Upper lobe of right lung (tissue), 1 donor: ENCODE data around the gene GTPBP3. TPM values are rescaled to one million over a fixed set of nuclear protein-coding genes. Genes with fewer than 3 reads are reported as not detected.
A peak's percentile ranks its signal among the peaks of the same experiment; 100 is the strongest.

ENCODE experiments used
- ATAC-seq: fragments of 200-7000 bp; cut with Tn5 transposase; one replicate; pipeline ENCODE4 v1.9.1; 2020; ENCODE audit warnings: mild to moderate bottlenecking, moderate library complexity
- DNase-seq: peaks from one replicate; pipeline ENCODE4 v3.0.0-alpha.2; 2020
- H3K27ac ChIP-seq: fragments of 200-600 bp; one replicate; pipeline ENCODE4 v1.8.0; 2022
- H3K27me3 ChIP-seq: fragments of 200-600 bp; one replicate; pipeline ENCODE4 v1.8.0; 2022; ENCODE audit warnings: mild to moderate bottlenecking
- H3K36me3 ChIP-seq: fragments of 200-600 bp; one replicate; pipeline ENCODE4 v1.8.0; 2022
- H3K4me1 ChIP-seq: fragments of 200-600 bp; one replicate; pipeline ENCODE4 v1.8.0; 2022
- H3K4me3 ChIP-seq: fragments of 200-600 bp; one replicate; pipeline ENCODE4 v1.8.0; 2022; ENCODE audit warnings: mild to moderate bottlenecking
- H3K9me3 ChIP-seq: fragments of 200-600 bp; one replicate; pipeline ENCODE4 v1.8.0; 2022
- CTCF ChIP-seq: fragments of 200-600 bp; IDR thresholded peaks from one replicate; pipeline ENCODE4 v1.8.0; 2022; ENCODE audit warnings: antibody characterized with exemption
- intact Hi-C: fragments of 100-400 bp; cut with DNase I; formaldehyde crosslinking; loops from one replicate; pipeline ENCODE4 v1.11.0; 2022
- total RNA-seq: library from RNA; stranded (reverse); fragmentation: NEBNext Ultra II Directional; extraction: Animal tissue kit (Norgen Biotek cat#: 25700); gene quantifications from one replicate; pipeline ENCODE4 v1.2.1, GENCODE V29; 2021
- donor health status: DM: no; HTN: yes; CAD: no; lungs with severe emphysema.

The GTPBP3 gene
- total RNA-seq, 1 donor from 2014 or later: 17.7 TPM

- ATAC-seq: peak; percentile 0
- Histone ChIP-seq H3K27ac (peak overlapping the region; percentile 68), H3K27me3 (no peaks in the 10 kb centered on the region), H3K9me3 (no peaks in the 10 kb centered on the region), H3K4me1 (peaks cover 30% of the 10 kb centered on the region), H3K4me3 (peak overlapping the region; percentile 78), H3K36me3 (no peaks in the 10 kb centered on the region)
- TF ChIP-seq CTCF: no peak
- intact Hi-C loops: no loop called here
- DNase-seq: no peak
Measured at GRCh38 chr19:17333611-17334413, 3.5 kb upstream of the GTPBP3 start.

DNA sequence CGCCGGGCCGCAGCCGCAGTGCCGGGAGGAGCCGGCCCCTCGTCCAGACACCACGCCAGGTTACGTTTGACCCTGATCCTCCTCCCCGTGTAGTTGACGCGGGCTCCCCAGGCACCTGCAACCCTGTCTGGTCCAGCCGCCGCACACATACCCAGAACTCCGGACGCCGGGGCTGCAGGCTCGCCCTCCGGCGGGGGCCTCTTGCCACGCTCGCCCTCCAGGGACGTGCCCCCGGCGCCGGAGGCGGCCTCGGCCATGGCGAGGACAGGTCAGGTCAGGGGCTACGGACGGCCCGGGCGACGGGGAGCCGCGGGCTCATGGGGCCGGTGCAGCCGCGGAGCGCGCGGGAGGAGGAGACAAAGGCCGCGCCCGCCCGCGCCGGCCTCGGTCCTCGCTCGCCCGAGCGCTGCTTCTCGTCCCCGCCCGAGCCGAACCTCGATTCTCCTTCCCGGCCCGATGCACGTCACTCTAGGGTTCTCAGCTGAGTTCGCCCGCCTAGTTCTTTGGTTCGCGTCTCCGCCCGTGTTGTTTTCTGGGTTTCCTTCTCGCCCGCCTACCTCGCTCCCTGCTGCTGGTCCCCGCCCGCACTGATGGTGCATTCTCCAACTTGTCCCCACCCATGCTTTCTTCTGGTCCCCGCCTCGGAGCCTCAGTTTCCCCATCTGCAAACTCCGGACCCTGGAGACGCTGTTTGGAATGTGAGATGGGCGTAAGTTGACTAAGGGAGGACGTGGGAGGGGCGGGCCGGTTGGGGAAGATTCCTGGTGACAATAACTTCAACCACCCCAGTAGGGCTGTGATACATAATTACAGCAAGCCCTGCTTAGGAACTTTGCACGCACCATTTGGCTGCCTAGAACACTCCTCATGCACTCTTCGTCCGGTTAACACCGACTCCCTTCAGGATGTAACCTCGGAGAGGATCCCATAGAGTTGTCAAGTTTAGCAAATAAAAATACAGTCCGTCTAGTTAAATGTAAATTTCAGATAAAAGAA, 2.6 kb upstream of the GTPBP3 start, which contains the start of gene ANO8:
TSS of gene ANO8 (minus strand) at position 442 of the 996 bp plus-strand sequence. CDS start at position 257, 185 bp downstream.
- peak within 1 kb of the TSS; percentile 78 for H3K4me3 ChIP-seq
- intact Hi-C loops: no loop called here
- H3K27ac ChIP-seq: peak within 1 kb of the TSS; percentile 68
- no peaks in the 10 kb centered on the region for H3K9me3 ChIP-seq
- H3K36me3 ChIP-seq: no peaks in the 10 kb centered on the region
- no peaks in the 10 kb centered on the region for H3K27me3 ChIP-seq
- peaks cover 30% of the 10 kb centered on the region for H3K4me1 ChIP-seq
- ATAC-seq: peak; percentile 84
- peak; percentile 97 for DNase-seq
- TF ChIP-seq CTCF: no peak

GRCh38 chr19:17335575-17335974, 1.8 kb upstream of the GTPBP3 start:
- no peaks in the 10 kb centered on the region for H3K36me3 ChIP-seq
- ATAC-seq (no peak), DNase-seq (no peak)
- no peak overlapping the region for H3K4me3 ChIP-seq
- H3K27ac ChIP-seq: no peak overlapping the region
- intact Hi-C loops: no loop called here
- H3K9me3 ChIP-seq: no peaks in the 10 kb centered on the region
- H3K27me3 ChIP-seq: no peaks in the 10 kb centered on the region
- no peak for TF ChIP-seq CTCF
- peaks cover 30% of the 10 kb centered on the region for H3K4me1 ChIP-seq

DNA sequence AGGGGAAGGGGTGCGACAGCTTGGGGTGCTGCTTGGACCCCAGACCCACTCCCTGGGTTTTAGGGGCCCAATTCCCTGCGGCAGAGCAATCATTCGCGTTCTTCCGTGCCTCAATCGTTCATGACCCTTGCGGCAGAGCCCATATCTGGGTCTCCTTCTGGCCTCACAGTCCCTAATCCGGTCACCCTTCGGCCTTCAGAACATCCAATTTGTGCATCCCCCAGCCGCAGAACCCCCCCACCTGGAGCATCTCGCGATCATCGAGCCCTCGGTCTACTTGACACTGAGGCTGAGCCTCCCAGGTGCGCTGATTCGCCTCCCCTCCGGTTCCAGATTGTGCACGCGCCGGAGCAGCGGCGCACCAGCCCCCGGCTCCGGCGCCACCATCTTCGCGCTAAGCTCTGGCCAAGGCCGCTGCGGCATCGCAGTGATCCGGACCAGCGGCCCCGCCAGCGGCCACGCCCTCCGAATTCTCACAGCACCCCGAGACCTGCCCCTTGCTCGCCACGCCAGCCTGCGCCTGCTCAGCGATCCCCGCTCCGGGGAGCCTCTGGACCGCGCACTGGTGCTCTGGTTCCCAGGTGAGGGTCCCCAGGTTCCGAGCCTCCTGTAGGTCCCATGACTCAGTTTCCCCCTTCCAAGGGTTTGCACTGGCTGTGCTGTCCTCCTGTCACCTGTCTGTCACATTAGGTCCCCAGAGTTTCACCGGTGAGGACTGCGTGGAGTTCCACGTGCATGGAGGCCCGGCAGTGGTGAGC, 501 bp downstream of the GTPBP3 start:
- Histone ChIP-seq H3K36me3 (no peaks in the 10 kb centered on the region), H3K27me3 (no peaks in the 10 kb centered on the region), H3K4me3 (peak overlapping the region; percentile 95), H3K27ac (peak overlapping the region; percentile 94), H3K4me1 (peaks cover 30% of the 10 kb centered on the region), H3K9me3 (no peaks in the 10 kb centered on the region)
- DNase-seq (no peak), ATAC-seq (no peak)
- no peak for TF ChIP-seq CTCF
- intact Hi-C loops: no loop called here

- H3K4me3 ChIP-seq: peak overlapping the region; percentile 95
- no peak for DNase-seq
- intact Hi-C loops: no loop called here
Measured at GRCh38 chr19:17338433-17339078, 1.2 kb downstream of the GTPBP3 start.

More at GRCh38 chr19:17338433-17339078, 1.2 kb downstream of the GTPBP3 start:
- Histone ChIP-seq H3K27ac (no peak overlapping the region), H3K9me3 (no peaks in the 10 kb centered on the region), H3K4me1 (peaks cover 24% of the 10 kb centered on the region), H3K27me3 (no peaks in the 10 kb centered on the region), H3K36me3 (no peaks in the 10 kb centered on the region)
- no peak for ATAC-seq
- no peak for TF ChIP-seq CTCF
